ENCODE results near the gene VWF. TPM values are rescaled to one million over a fixed set of nuclear protein-coding genes. Genes with fewer than 3 reads are reported as not detected.

The VWF gene
- total and polyA plus RNA-seq, 9 donors: 37.9 to 278 (median 107) TPM

DNA sequence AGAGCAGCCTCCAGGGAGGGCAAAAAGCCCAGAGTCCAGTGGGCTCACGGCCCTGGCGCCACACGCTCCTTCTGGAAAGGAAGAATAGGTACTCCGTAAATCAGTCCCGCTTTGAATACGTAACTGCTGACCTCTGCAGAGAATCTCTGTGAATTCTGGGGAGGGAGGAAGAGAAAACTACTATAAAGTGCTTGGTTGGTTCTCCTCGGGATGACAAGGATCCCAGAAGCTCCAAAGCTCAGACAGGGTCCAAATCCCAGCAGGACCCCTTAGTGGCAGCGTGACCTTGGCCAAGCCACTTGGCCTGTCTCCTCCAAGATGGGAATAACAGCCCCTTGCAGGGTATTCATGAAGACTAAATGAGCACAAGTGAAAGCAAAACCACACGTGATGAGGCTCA lies 211.1 kb downstream of the VWF start:
- intact Hi-C loops (cut with DNase I): no loop called here
- H3K27me3 ChIP-seq: no peaks in the 10 kb centered on the region
- H3K4me3 ChIP-seq: no peak overlapping the region
- WGBS, 3 donors: 82 to 83% (median 83%) methylated on average over 9 of the region's 9 CpGs
- no peak overlapping the region for H3K27ac ChIP-seq
- DNase-seq: no peak
- no peaks in the 10 kb centered on the region for H3K36me3 ChIP-seq
- TF ChIP-seq EP300 (IDR thresholded peaks at IDR 0.05) (no peak), CTCF (IDR thresholded peaks at IDR 0.05) (no peak), POLR2A (IDR thresholded peaks at IDR 0.05) (no peak)
- no peaks in the 10 kb centered on the region for H3K4me1 ChIP-seq (ENCODE audit: insufficient read depth)
- no peaks in the 10 kb centered on the region for H3K9me3 ChIP-seq

DNA sequence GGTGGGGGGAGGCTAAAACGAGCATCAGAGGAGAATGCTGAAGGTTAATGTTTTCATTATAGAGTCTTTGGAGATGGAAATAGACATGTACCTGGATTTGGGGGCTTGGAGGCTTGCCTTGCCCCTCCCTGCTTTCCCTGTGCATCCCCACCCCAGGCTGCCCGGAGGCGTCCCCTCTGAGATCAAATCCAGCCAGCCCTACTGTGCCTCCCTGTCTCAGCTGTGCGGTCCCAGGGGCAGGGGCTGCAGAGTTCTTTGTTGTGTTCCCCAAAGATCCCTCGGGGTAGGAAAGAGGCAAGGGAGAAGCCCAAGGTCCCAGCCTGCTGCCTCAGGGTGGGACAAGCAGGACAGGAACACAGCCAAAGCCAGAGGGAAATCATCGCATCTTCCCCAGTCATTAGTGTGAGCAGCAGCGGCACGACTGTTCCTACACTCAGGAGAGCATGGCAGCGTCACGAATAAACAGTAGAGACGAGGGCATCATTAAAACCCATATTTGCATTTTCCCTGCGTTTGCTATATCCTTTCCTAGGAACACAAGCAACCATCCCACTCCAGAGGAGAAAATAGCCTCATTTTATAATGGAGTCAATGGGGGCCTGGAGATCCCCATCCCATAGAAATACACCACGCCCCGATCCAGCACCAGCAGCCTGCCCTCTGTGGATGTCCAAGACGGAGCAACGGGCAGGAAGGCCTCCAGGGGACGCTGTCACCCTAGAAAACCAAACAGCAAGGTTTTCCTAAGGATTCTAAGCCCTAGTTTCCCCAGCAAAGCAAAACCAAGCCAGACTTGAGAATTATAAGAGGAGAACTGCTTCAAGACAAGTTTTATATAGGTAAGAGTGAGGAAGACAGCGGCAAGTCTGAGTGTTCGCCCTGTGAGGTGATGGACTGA lies 211.8 kb downstream of the VWF start:
- Histone ChIP-seq H3K9me3 (no peaks in the 10 kb centered on the region), H3K4me3 (no peak overlapping the region), H3K27ac (no peak overlapping the region), H3K27me3 (no peaks in the 10 kb centered on the region), H3K36me3 (no peaks in the 10 kb centered on the region), H3K4me1 (ENCODE audit: insufficient read depth) (no peaks in the 10 kb centered on the region)
- intact Hi-C loops (cut with DNase I): no loop called here
- 69 to 74% (median 71%) methylated on average over 19 of the region's 19 CpGs for WGBS, 3 donors
- TF ChIP-seq CTCF (IDR thresholded peaks at IDR 0.05): no peak
- no peak for TF ChIP-seq EP300 (IDR thresholded peaks at IDR 0.05)
- TF ChIP-seq POLR2A (IDR thresholded peaks at IDR 0.05): no peak
- no peak for DNase-seq

DNA sequence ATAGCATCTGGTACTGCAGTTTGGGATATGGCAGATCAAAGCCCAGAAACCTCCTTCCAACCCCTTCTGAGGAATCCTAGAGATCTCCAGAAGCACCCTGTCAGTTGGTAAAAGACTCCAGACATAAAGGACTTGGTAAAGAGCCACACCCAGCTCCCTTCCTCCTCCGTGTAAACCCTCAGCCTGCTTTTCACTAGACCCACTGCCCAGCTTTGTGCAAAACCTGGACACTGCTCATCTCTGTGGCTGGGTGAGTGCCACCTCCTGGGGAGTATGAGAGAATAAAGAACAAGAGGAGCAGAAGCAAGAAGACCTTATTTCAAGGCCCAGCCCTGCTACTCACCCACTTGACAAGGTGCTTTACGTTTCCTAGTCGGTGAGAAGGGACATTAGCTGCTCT lies 212.5 kb downstream of the VWF start:
- Histone ChIP-seq H3K36me3 (no peaks in the 10 kb centered on the region), H3K27ac (no peak overlapping the region), H3K4me3 (no peak overlapping the region), H3K27me3 (no peaks in the 10 kb centered on the region), H3K9me3 (no peaks in the 10 kb centered on the region), H3K4me1 (ENCODE audit: insufficient read depth) (no peaks in the 10 kb centered on the region)
- DNase-seq: no peak
- WGBS, 3 donors: 52 to 68% (median 63%) methylated on average over 3 of the region's 3 CpGs
- intact Hi-C loops (cut with DNase I): no loop called here
- TF ChIP-seq POLR2A (IDR thresholded peaks at IDR 0.05): no peak

GRCh38 chr12:5910790-5911548 lies 213.5 kb downstream of the VWF start:
- no peak for DNase-seq
- intact Hi-C loops (cut with DNase I): no loop called here
- Histone ChIP-seq H3K9me3 (no peaks in the 10 kb centered on the region), H3K4me3 (no peak overlapping the region), H3K4me1 (ENCODE audit: insufficient read depth) (no peaks in the 10 kb centered on the region), H3K36me3 (no peaks in the 10 kb centered on the region), H3K27ac (no peak overlapping the region), H3K27me3 (no peaks in the 10 kb centered on the region)
- WGBS, 3 donors: 80 to 86% (median 83%) methylated on average over 7 of the region's 7 CpGs
- TF ChIP-seq POLR2A (IDR thresholded peaks at IDR 0.05): no peak
- no peak for TF ChIP-seq CTCF (IDR thresholded peaks at IDR 0.05)

DNA sequence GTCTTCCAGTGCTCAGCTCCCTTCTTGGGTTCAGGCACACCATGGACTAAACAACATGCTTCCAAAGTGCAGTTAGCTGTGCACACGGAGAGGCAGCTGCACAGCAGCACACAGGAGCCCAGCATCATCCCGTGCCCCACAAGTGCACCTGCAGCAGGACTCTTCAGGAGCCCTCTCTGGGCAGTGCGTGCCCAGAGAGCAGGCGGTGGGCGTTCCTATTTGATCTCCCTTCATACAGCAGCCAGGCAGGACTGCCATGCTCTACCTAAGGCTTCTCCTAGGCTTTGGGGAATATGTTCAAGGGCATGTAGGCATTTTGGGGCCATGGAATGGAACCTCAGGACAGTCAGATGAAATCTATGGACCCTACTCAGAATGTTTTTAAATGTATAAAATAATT lies 214.9 kb downstream of the VWF start:
- no peak overlapping the region for H3K4me3 ChIP-seq
- no peak for TF ChIP-seq CTCF (IDR thresholded peaks at IDR 0.05)
- no peak for TF ChIP-seq POLR2A (IDR thresholded peaks at IDR 0.05)
- TF ChIP-seq EP300 (IDR thresholded peaks at IDR 0.05): no peak
- H3K4me1 ChIP-seq (ENCODE audit: insufficient read depth): no peaks in the 10 kb centered on the region
- WGBS, 3 donors: 85 to 86% (median 86%) methylated on average over 5 of the region's 5 CpGs
- intact Hi-C loops (cut with DNase I): no loop called here
- no peaks in the 10 kb centered on the region for H3K36me3 ChIP-seq
- H3K27me3 ChIP-seq: no peaks in the 10 kb centered on the region
- H3K9me3 ChIP-seq: no peaks in the 10 kb centered on the region
- H3K27ac ChIP-seq: no peak overlapping the region
- DNase-seq: no peak
